Activated effector memory CD4-positive, alpha-beta T cell treated with anti-CD3 and anti-CD28 coated beads, Interleukin-2, amount 50 U/mL, for 16 hours (primary cell): ENCODE measurements around the gene TROAP.
"Not testable (repeated sequence)": the region's sequence is repeated elsewhere in the genome, so short reads cannot be mapped to it uniquely, and the experiment has no call there.

Source experiments
- DNase-seq: peaks from one replicate; pipeline ENCODE4 v3.0.0-alpha.2; 2020

The TROAP gene

GRCh38 chr12:49294804-49295081 is 28.3 kb upstream of the TROAP start:
- no peak for DNase-seq

GRCh38 chr12:49295082-49295936 is 27.7 kb upstream of the TROAP start, which contains the start of gene PRPH:
Gene PRPH (plus strand): TSS chr12:49295147. CDS start chr12:49295201, 54 bp downstream.
- DNase-seq = no peak

GRCh38 chr12:49296034-49296835 is 26.8 kb upstream of the TROAP start:
- peak; percentile 87 for DNase-seq

- peak; percentile 68 for DNase-seq
Measured at GRCh38 chr12:49296836-49297694, 26.0 kb upstream of the TROAP start.

GRCh38 chr12:49297695-49298060 is 25.4 kb upstream of the TROAP start:
- DNase-seq = no peak

GRCh38 chr12:49298160-49298559 is 24.9 kb upstream of the TROAP start:
- no peak for DNase-seq

- no peak for DNase-seq
Measured at GRCh38 chr12:49301760-49302159, 21.3 kb upstream of the TROAP start.

- no peak for DNase-seq
Measured at GRCh38 chr12:49304161-49304560, 18.9 kb upstream of the TROAP start.

- no peak for DNase-seq
Measured at GRCh38 chr12:49305762-49306510, 17.1 kb upstream of the TROAP start.

- no peak for DNase-seq
Measured at GRCh38 chr12:49309386-49309785, 13.7 kb upstream of the TROAP start.

- DNase-seq = not testable (repeated sequence)
Measured at GRCh38 chr12:49310451-49311000, 12.5 kb upstream of the TROAP start.

- no peak for DNase-seq
Measured at GRCh38 chr12:49314811-49315210, 8.2 kb upstream of the TROAP start.

GRCh38 chr12:49317118-49317517 is 5.9 kb upstream of the TROAP start:
- DNase-seq = not testable (repeated sequence)

GRCh38 chr12:49320411-49321103 is 2.5 kb upstream of the TROAP start:
- peak; percentile 44 for DNase-seq

- no peak for DNase-seq
Measured at GRCh38 chr12:49322367-49322707, 718 bp upstream of the TROAP start.

GRCh38 chr12:49323524-49324097 is 556 bp downstream of the TROAP start:
- peak; percentile 60 for DNase-seq

GRCh38 chr12:49325606-49326005 is 2.6 kb downstream of the TROAP start:
- no peak for DNase-seq

- no peak for DNase-seq
Measured at GRCh38 chr12:49327368-49327767, 4.3 kb downstream of the TROAP start.

- DNase-seq = no peak
Measured at GRCh38 chr12:49327887-49328286, 4.8 kb downstream of the TROAP start.

GRCh38 chr12:49328816-49329215 is 5.8 kb downstream of the TROAP start:
- DNase-seq = no peak

GRCh38 chr12:49330032-49330619 is 7.1 kb downstream of the TROAP start:
- DNase-seq = peak; percentile 33
